ENCODE data around the gene MPHOSPH9.

DNA sequence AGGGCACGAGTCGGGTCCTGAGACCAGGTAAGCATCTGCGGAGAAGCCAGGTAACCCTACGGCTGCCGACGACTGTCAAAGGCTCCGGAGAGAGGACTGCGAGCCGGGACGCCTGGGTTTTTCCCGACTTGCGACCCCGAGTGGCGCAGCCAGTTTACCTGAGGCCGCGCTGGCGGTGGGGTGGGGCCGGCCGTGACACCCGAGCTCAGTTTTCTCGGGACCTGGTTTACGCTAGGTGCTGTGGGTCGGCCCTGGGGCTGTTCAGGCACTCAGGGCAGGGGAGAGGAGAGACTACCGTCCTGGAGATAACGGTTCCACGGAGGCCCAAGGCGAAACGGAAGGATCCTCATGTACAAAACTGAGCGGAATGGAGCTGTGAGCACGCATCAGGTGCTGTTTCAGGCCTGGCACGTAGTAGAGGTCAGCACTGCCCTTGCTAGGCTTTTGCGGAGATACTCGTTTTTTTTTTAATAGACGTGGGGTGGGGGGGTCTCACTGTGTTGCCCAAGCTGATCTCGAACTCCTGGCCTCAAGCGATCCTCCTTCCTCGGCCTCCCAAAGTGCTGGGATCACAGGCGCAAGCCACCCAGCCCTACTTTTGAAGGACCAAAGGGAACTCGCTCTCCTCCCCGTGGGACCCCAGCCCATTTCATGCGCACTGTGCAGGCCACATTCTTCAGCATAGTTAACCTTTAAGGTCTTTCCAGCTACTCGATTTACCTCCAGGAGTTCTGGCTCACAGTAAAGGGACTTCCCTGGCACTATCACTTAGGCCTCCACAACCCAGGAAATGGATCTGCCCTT, 766 bp upstream of the MPHOSPH9 start:
- TF ChIP-seq, protein P1, sequence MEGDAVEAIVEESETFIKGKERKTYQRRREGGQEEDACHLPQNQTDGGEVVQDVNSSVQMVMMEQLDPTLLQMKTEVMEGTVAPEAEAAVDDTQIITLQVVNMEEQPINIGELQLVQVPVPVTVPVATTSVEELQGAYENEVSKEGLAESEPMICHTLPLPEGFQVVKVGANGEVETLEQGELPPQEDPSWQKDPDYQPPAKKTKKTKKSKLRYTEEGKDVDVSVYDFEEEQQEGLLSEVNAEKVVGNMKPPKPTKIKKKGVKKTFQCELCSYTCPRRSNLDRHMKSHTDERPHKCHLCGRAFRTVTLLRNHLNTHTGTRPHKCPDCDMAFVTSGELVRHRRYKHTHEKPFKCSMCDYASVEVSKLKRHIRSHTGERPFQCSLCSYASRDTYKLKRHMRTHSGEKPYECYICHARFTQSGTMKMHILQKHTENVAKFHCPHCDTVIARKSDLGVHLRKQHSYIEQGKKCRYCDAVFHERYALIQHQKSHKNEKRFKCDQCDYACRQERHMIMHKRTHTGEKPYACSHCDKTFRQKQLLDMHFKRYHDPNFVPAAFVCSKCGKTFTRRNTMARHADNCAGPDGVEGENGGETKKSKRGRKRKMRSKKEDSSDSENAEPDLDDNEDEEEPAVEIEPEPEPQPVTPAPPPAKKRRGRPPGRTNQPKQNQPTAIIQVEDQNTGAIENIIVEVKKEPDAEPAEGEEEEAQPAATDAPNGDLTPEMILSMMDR (conservative IDR thresholded peaks at IDR 0.05 in 1 of 2, IDR thresholded peaks at IDR 0.05 in 1 of 2; ENCODE audit: low read depth in 1 of 2, low read length in 2 of 2) = no peak
- TF ChIP-seq EZH2 (IDR thresholded peaks at IDR 0.05; ENCODE audit: low read length, missing control alignments) = no peak
